SK-N-SH (cell line): ENCODE data around the gene THSD7A. TPM values are rescaled to one million over a fixed set of nuclear protein-coding genes. Genes with fewer than 3 reads are reported as not detected.

Experiments
- CTCF ChIA-PET: fragments of 300-600, 350-600 bp; formaldehyde crosslinking; extraction: SDS; loops from one replicate; lab custom pipeline; 2021; lab: Yijun Ruan, JAX
- POLR2A ChIA-PET: fragments of 350-600 bp; sonication (Branson Sonifier 250); formaldehyde crosslinking; extraction: SDS; loops from one replicate; lab custom pipeline; 2020; ENCODE audit warnings: antibody characterized with exemption, inconsistent platforms; lab: Yijun Ruan, JAX
- DNase-seq: peaks from one replicate; pipeline ENCODE4 v3.0.0; 2012
- H2AFZ ChIP-seq: fragments of 200-600 bp; sonication (generic); 2 replicates; pipeline ENCODE4 v1.8.1; 2016; ENCODE audit warnings: antibody characterized with exemption, mild to moderate bottlenecking, low read depth
- H3F3A ChIP-seq: fragments of 200-600 bp; sonication (generic); replicated peaks from 2 replicates; pipeline ENCODE3; 2016; ENCODE audit warnings: antibody characterized with exemption, mild to moderate bottlenecking; ENCODE audit not compliant: insufficient read depth
- H3K27ac ChIP-seq, 2 experiments: fragments of 200-500 bp in 1 of 2; fragments of 200-600 bp in 1 of 2; sonication (Bioruptor generic) in 1 of 2; sonication (generic), shearing (Covaris generic) in 1 of 2; 2 replicates each; pipeline versions ENCODE4 v1.5.1 to v1.6.1; 2014 to 2016; ENCODE audit warnings: low read depth in 2 of 2, inconsistent platforms in 1 of 2, low read length in 1 of 2, mild to moderate bottlenecking in 1 of 2, mixed read lengths in 1 of 2
- H3K27me3 ChIP-seq: fragments of 200-600 bp; sonication (generic), shearing (Covaris generic); 2 replicates; pipeline ENCODE4 v1.6.1; 2016; ENCODE audit warnings: mixed run types; ENCODE audit not compliant: insufficient read depth
- H3K36me3 ChIP-seq, 2 experiments: fragments of 200-500 bp in 1 of 2; fragments of 200-600 bp in 1 of 2; sonication (Bioruptor generic) in 1 of 2; sonication (generic) in 1 of 2; replicated peaks in 1 of 2; 2 replicates each; pipeline versions ENCODE3 to v1.5.1; 2014 to 2016; ENCODE audit warnings: low read length in 1 of 2, mild to moderate bottlenecking in 1 of 2; ENCODE audit not compliant: insufficient read depth in 2 of 2, control insufficient read depth in 1 of 2
- H3K4me1 ChIP-seq, 2 experiments: fragments of 200-500 bp in 1 of 2; fragments of 200-600 bp in 1 of 2; sonication (Bioruptor generic) in 1 of 2; sonication (generic), shearing (Covaris generic) in 1 of 2; 2 replicates each; pipeline versions ENCODE4 v1.5.1 to v1.6.1; 2014 to 2016; ENCODE audit warnings: low read depth in 1 of 2, low read length in 1 of 2, mixed run types in 1 of 2; ENCODE audit not compliant: insufficient read depth in 2 of 2, control insufficient read depth in 1 of 2
- H3K4me2 ChIP-seq: fragments of 200-600 bp; sonication (generic), shearing (Covaris generic); 2 replicates; pipeline ENCODE4 v1.6.1; 2017; ENCODE audit warnings: mixed run types
- H3K4me3 ChIP-seq, 2 experiments: fragments of 200-500 bp in 1 of 2; fragments of 200-600 bp in 1 of 2; sonication (Bioruptor generic) in 1 of 2; sonication (generic), shearing (Covaris generic) in 1 of 2; 2 replicates each; pipeline versions ENCODE4 v1.5.1 to v1.8.1; 2014 to 2016; ENCODE audit warnings: low read depth in 2 of 2, inconsistent platforms in 1 of 2, low read length in 1 of 2, mild to moderate bottlenecking in 1 of 2, mixed read lengths in 1 of 2, moderate library complexity in 1 of 2
- H3K79me2 ChIP-seq: fragments of 200-600 bp; sonication (generic); 2 replicates; pipeline ENCODE4 v1.8.1; 2017; ENCODE audit warnings: mild to moderate bottlenecking; ENCODE audit not compliant: insufficient read depth
- H3K9ac ChIP-seq: fragments of 200-600 bp; sonication (generic); 2 replicates; pipeline ENCODE4 v1.6.1; 2017; ENCODE audit warnings: mixed run types
- H3K9me2 ChIP-seq: fragments of 200-600 bp; sonication (generic); 2 replicates; pipeline ENCODE4 v1.6.1; 2017; ENCODE audit warnings: mixed run types
- H3K9me3 ChIP-seq: fragments of 200-600 bp; sonication (generic); 2 replicates; pipeline ENCODE4 v1.6.1; 2017; ENCODE audit warnings: mixed run types, mild to moderate bottlenecking, moderate library complexity
- H4K20me1 ChIP-seq: fragments of 200-600 bp; sonication (generic); 2 replicates; pipeline ENCODE4 v1.6.1; 2017; ENCODE audit warnings: mild to moderate bottlenecking, mixed run types; ENCODE audit not compliant: insufficient read depth
- EP300 ChIP-seq, 2 experiments: IDR thresholded peaks; 2 replicates each; pipeline versions ENCODE4 v1.4.0 to v1.6.1; 2012; ENCODE audit warnings: borderline replicate concordance in 1 of 2, low read depth in 1 of 2, low read length in 1 of 2
- FOXM1 ChIP-seq: IDR thresholded peaks from 2 replicates; pipeline ENCODE4 v1.4.0; 2012; ENCODE audit warnings: low read depth, mild to moderate bottlenecking
- GATA2 ChIP-seq: sonication (generic); formaldehyde crosslinking; IDR thresholded peaks from 2 replicates; pipeline ENCODE4 v1.5.0; 2020; ENCODE audit warnings: mild to moderate bottlenecking, missing genetic modification reagents
- JUND ChIP-seq: IDR thresholded peaks from 2 replicates; pipeline ENCODE4 v1.4.0; 2012
- MEF2A ChIP-seq: IDR thresholded peaks from 2 replicates; pipeline ENCODE4 v1.4.0; 2012; ENCODE audit warnings: low read depth, borderline replicate concordance
- MXI1 ChIP-seq: IDR thresholded peaks from 2 replicates; pipeline ENCODE4 v1.6.1; 2012; ENCODE audit warnings: mild to moderate bottlenecking, low read depth, low read length, improper control_type of control experiment
- NFIC ChIP-seq: IDR thresholded peaks from 2 replicates; pipeline ENCODE4 v1.4.0; 2012; ENCODE audit warnings: borderline replicate concordance
- NRF1 ChIP-seq: IDR thresholded peaks from 2 replicates; pipeline ENCODE4 v1.6.1; 2012; ENCODE audit warnings: low read depth, mild to moderate bottlenecking, low read length
- RCOR1 ChIP-seq: fragments of 150-350 bp; IDR thresholded peaks from 2 replicates; pipeline ENCODE4 v1.6.1; 2017; ENCODE audit warnings: antibody characterized with exemption, low read length
- TAF1 ChIP-seq: IDR thresholded peaks from 2 replicates; pipeline ENCODE4 v1.6.1; 2012; ENCODE audit warnings: low read depth, mild to moderate bottlenecking, low read length, moderate library complexity, borderline replicate concordance
- TEAD4 ChIP-seq: IDR thresholded peaks from 2 replicates; pipeline ENCODE4 v1.4.0; 2012; ENCODE audit warnings: mild to moderate bottlenecking, borderline replicate concordance; ENCODE audit not compliant: insufficient read depth
- WGBS: methylation state at CpG from one replicate; pipeline ENCODE4 v1.1.6; 2017; ENCODE audit warnings: low lambda C conversion rate; 5-methylcytosine and 5-hydroxymethylcytosine counted together
- polyA plus RNA-seq, 3 experiments: library from polyadenylated mRNA; depleted of rRNA; stranded (reverse); fragments of >200 nt; gene quantifications; 2 replicates each; pipeline ENCODE4 v1.2.3, GENCODE V29; 2012
- TF ChIP-seq, protein P1 (sequence below): fragments of 150-350 bp; IDR thresholded peaks from 2 replicates; pipeline ENCODE4 v1.6.1; 2017; ENCODE audit warnings: antibody characterized with exemption, low read length, low read depth, borderline replicate concordance
- TF ChIP-seq, protein P2 (sequence below): fragments of 150-350 bp; IDR thresholded peaks from 2 replicates; pipeline ENCODE4 v1.6.1; 2016; ENCODE audit warnings: mild to moderate bottlenecking, low read depth, low read length
- TF ChIP-seq, protein P3 (sequence below): IDR thresholded peaks from 2 replicates; pipeline ENCODE4; 2012
- TF ChIP-seq, protein P4 (sequence below): IDR thresholded peaks from 2 replicates; pipeline ENCODE4 v1.6.1; 2012; ENCODE audit warnings: mild to moderate bottlenecking, low read depth, low read length, moderate library complexity

Gene THSD7A
- polyA plus RNA-seq, 1 of the 3 experiments (the other 2 are of a cell fraction): 0.16 TPM

DNA sequence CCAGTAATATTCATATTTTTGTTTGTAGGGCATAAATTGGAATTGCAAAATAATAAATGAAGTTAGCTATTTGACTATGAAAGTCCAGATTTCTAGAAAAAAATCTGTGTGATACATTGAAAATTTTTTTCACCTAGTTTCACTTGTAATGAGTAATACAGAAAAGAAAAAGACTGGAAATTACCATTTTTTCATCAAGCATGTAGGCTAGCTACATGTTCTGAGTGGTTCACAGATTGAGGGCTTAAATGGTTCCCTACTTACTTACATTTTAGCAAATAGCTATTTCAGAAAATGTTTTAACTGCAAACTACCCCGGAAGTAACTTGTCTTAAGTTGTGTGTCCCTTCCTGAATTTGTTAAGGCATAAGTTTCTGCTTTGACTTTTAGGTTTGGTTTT lies 462.3 kb downstream of the THSD7A start:
- Histone ChIP-seq H3K36me3 (peaks cover 0 to 9% of the 10 kb centered on the region in 2 experiments), H3K9me2 (no peaks in the 10 kb centered on the region), H4K20me1 (no peaks in the 10 kb centered on the region), H3K79me2 (no peaks in the 10 kb centered on the region), H3K4me2 (no peak overlapping the region), H3K4me3 (no peak overlapping the region), H3K4me1 (peaks cover 0 to 15% of the 10 kb centered on the region in 2 experiments; a peak in 2 of 4 replicates), H2AFZ (no peak overlapping the region), H3F3A (no peaks in the 10 kb centered on the region), H3K9me3 (no peaks in the 10 kb centered on the region), H3K9ac (no peak overlapping the region), H3K27ac (no peak overlapping the region), H3K27me3 (no peaks in the 10 kb centered on the region)
- no peak for DNase-seq
- CTCF ChIA-PET: interaction anchor here (0.7 to 1.7 kb wide), 3 partner anchors 13 to 26 kb away, joined by 3 to 6 read pairs (median 3); no protein-coding TSS in a partner anchor
- 54% methylated on average over 1 of the region's 1 CpG for WGBS
- no peak for TF ChIP-seq MEF2A
- POLR2A ChIA-PET: no interaction called here

DNA sequence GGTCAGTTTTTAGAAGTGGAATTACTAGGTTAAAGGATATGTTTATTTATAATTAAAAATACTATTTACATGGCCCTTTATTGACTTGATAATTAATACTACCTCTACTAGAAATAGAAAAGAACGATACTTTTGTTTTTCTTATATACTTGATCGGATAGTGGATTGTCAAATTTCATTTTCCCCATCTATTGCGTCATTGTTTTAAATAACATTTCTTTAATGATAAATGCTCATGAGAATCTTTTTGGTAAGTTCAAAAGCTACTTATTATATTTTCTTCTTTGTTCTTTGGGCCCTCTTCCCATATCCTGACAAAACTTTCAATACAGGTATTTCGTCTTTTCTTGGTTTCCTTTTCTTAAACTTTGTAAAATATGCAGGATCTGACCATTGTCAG lies 465.9 kb downstream of the THSD7A start:
- Histone ChIP-seq H3K79me2 (no peaks in the 10 kb centered on the region), H3K9me2 (no peaks in the 10 kb centered on the region), H3K9me3 (no peaks in the 10 kb centered on the region), H3F3A (no peaks in the 10 kb centered on the region), H2AFZ (no peak overlapping the region), H3K27ac (peak overlapping the region in 1 of 2 experiments; percentile 85; a peak in 1 of 4 replicates), H3K27me3 (no peaks in the 10 kb centered on the region), H3K4me2 (no peak overlapping the region), H3K4me1 (peaks cover 0 to 15% of the 10 kb centered on the region in 2 experiments; a peak in 2 of 4 replicates), H3K36me3 (peaks cover 0 to 2% of the 10 kb centered on the region in 2 experiments), H3K4me3 (no peak overlapping the region), H4K20me1 (no peaks in the 10 kb centered on the region), H3K9ac (no peak overlapping the region)
- ChIA-PET CTCF (interaction anchor here (2.4 kb wide), 1 partner anchor 22 kb away, joined by 7 read pairs; no protein-coding TSS in a partner anchor), POLR2A (no interaction called here)
- DNase-seq: no peak
- WGBS: 47% methylated on average over 4 of the region's 4 CpGs
- TF ChIP-seq, protein P1, sequence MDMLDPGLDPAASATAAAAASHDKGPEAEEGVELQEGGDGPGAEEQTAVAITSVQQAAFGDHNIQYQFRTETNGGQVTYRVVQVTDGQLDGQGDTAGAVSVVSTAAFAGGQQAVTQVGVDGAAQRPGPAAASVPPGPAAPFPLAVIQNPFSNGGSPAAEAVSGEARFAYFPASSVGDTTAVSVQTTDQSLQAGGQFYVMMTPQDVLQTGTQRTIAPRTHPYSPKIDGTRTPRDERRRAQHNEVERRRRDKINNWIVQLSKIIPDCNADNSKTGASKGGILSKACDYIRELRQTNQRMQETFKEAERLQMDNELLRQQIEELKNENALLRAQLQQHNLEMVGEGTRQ: no peak
- TF ChIP-seq, protein P2, sequence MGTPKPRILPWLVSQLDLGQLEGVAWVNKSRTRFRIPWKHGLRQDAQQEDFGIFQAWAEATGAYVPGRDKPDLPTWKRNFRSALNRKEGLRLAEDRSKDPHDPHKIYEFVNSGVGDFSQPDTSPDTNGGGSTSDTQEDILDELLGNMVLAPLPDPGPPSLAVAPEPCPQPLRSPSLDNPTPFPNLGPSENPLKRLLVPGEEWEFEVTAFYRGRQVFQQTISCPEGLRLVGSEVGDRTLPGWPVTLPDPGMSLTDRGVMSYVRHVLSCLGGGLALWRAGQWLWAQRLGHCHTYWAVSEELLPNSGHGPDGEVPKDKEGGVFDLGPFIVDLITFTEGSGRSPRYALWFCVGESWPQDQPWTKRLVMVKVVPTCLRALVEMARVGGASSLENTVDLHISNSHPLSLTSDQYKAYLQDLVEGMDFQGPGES: no peak
- TF ChIP-seq, protein P3, sequence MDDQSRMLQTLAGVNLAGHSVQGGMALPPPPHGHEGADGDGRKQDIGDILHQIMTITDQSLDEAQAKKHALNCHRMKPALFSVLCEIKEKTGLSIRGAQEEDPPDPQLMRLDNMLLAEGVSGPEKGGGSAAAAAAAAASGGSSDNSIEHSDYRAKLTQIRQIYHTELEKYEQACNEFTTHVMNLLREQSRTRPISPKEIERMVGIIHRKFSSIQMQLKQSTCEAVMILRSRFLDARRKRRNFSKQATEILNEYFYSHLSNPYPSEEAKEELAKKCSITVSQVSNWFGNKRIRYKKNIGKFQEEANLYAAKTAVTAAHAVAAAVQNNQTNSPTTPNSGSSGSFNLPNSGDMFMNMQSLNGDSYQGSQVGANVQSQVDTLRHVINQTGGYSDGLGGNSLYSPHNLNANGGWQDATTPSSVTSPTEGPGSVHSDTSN: no peak
- TF ChIP-seq RCOR1 (no peak), TAF1 (no peak), MEF2A (no peak), GATA2 (CRISPR knock-in tag) (no peak), NRF1 (no peak), FOXM1 (no peak), TEAD4 (no peak), MXI1 (no peak), NFIC (no peak), EP300 (IDR thresholded peaks at IDR 0.05; ENCODE audit: borderline replicate concordance in 1 of 2, low read depth in 1 of 2, low read length in 1 of 2) (no peak), JUND (no peak)
- TF ChIP-seq, protein P4, sequence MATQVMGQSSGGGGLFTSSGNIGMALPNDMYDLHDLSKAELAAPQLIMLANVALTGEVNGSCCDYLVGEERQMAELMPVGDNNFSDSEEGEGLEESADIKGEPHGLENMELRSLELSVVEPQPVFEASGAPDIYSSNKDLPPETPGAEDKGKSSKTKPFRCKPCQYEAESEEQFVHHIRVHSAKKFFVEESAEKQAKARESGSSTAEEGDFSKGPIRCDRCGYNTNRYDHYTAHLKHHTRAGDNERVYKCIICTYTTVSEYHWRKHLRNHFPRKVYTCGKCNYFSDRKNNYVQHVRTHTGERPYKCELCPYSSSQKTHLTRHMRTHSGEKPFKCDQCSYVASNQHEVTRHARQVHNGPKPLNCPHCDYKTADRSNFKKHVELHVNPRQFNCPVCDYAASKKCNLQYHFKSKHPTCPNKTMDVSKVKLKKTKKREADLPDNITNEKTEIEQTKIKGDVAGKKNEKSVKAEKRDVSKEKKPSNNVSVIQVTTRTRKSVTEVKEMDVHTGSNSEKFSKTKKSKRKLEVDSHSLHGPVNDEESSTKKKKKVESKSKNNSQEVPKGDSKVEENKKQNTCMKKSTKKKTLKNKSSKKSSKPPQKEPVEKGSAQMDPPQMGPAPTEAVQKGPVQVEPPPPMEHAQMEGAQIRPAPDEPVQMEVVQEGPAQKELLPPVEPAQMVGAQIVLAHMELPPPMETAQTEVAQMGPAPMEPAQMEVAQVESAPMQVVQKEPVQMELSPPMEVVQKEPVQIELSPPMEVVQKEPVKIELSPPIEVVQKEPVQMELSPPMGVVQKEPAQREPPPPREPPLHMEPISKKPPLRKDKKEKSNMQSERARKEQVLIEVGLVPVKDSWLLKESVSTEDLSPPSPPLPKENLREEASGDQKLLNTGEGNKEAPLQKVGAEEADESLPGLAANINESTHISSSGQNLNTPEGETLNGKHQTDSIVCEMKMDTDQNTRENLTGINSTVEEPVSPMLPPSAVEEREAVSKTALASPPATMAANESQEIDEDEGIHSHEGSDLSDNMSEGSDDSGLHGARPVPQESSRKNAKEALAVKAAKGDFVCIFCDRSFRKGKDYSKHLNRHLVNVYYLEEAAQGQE: no peak
